ENCODE data around the gene SPTAN1.
A peak's percentile ranks its signal among the peaks of the same experiment; 100 is the strongest.
"Not testable (repeated sequence)": the region's sequence is repeated elsewhere in the genome, so short reads cannot be mapped to it uniquely, and the experiment has no call there.

The SPTAN1 gene

GRCh38 chr9:128552153-128552743 lies at the start of gene SPTAN1:
Gene SPTAN1 (plus strand): TSS chr9:128552587. CDS start chr9:128566741, 14,154 bp downstream.
- peaks cover 58% of the 10 kb centered on the region for H3K4me1 ChIP-seq
- H3K9ac ChIP-seq = peak within 1 kb of the TSS; percentile 94
- peak within 1 kb of the TSS; percentile 91 for H3K4me2 ChIP-seq
- H3K36me3 ChIP-seq = no peaks in the 10 kb centered on the region
- no peaks in the 10 kb centered on the region for H3K9me3 ChIP-seq
- peak within 1 kb of the TSS; percentile 90 for H3K27ac ChIP-seq
- peak within 1 kb of the TSS; percentile 98 for H3K4me3 ChIP-seq
- no peak for TF ChIP-seq Cebpa-rat (IDR thresholded peaks at IDR 0.05)
- peaks cover 47% of the 10 kb centered on the region for H4K20me1 ChIP-seq
- no peaks in the 10 kb centered on the region for H3K27me3 ChIP-seq

GRCh38 chr9:128503415-128503825 lies 49.0 kb upstream of the SPTAN1 start:
- peaks cover 12% of the 10 kb centered on the region for H4K20me1 ChIP-seq
- peaks cover 26% of the 10 kb centered on the region for H3K4me1 ChIP-seq
- H3K9me3 ChIP-seq, H3K4me3 ChIP-seq, H3K27me3 ChIP-seq, H3K27ac ChIP-seq, H3K9ac ChIP-seq: not testable (repeated sequence)
- peak overlapping the region; percentile 94 for H3K4me2 ChIP-seq
- peaks cover 63% of the 10 kb centered on the region for H3K36me3 ChIP-seq

GRCh38 chr9:128503870-128504269 lies 48.5 kb upstream of the SPTAN1 start:
- H3K27me3 ChIP-seq = no peaks in the 10 kb centered on the region
- peak overlapping the region; percentile 89; the same call in 1 of the 2 replicates for H3K9ac ChIP-seq
- no peaks in the 10 kb centered on the region for H3K9me3 ChIP-seq
- peak overlapping the region; percentile 20; the same call in 1 of the 2 replicates for H3K27ac ChIP-seq
- peaks cover 12% of the 10 kb centered on the region for H4K20me1 ChIP-seq
- peak overlapping the region; percentile 87 for H3K4me3 ChIP-seq
- TF ChIP-seq Cebpa-rat (IDR thresholded peaks at IDR 0.05) = no peak
- H3K36me3 ChIP-seq = peaks cover 63% of the 10 kb centered on the region
- peaks cover 26% of the 10 kb centered on the region for H3K4me1 ChIP-seq
- peak overlapping the region; percentile 94 for H3K4me2 ChIP-seq

- H3K4me3 ChIP-seq = peak within 1 kb of the TSS; percentile 87
- H3K36me3 ChIP-seq = peaks cover 63% of the 10 kb centered on the region
- no peak for TF ChIP-seq Cebpa-rat (IDR thresholded peaks at IDR 0.05)
- peak within 1 kb of the TSS; percentile 89 for H3K9ac ChIP-seq
- H3K27ac ChIP-seq = peak within 1 kb of the TSS; percentile 81
- H3K4me1 ChIP-seq = peaks cover 26% of the 10 kb centered on the region
- no peaks in the 10 kb centered on the region for H3K9me3 ChIP-seq
- peaks cover 12% of the 10 kb centered on the region for H4K20me1 ChIP-seq
- H3K27me3 ChIP-seq = no peaks in the 10 kb centered on the region
- H3K4me2 ChIP-seq = peak within 1 kb of the TSS; percentile 94
Observed at GRCh38 chr9:128504485-128505413, 47.6 kb upstream of the SPTAN1 start, which contains the start of gene GLE1. Gene GLE1 (plus strand): TSS chr9:128504719. CDS start chr9:128504806, 87 bp downstream.

- TF ChIP-seq Cebpa-rat (IDR thresholded peaks at IDR 0.05) = no peak
- Histone ChIP-seq H3K4me2 (peak overlapping the region; percentile 94), H3K4me1 (peaks cover 26% of the 10 kb centered on the region), H3K4me3 (peak overlapping the region; percentile 87), H3K27ac (peak overlapping the region; percentile 81; the same call in 1 of the 2 replicates), H3K27me3 (no peaks in the 10 kb centered on the region), H3K9me3 (peaks cover 4% of the 10 kb centered on the region; the same call in 1 of the 2 replicates), H4K20me1 (peaks cover 12% of the 10 kb centered on the region), H3K36me3 (peaks cover 63% of the 10 kb centered on the region), H3K9ac (peak overlapping the region; percentile 89)
Observed at GRCh38 chr9:128505414-128505765, 47.0 kb upstream of the SPTAN1 start.

- 0 out of 2 replicates have a peak overlapping the region, but pooled peaks have one; percentile 89 for H3K9ac ChIP-seq
- not testable (repeated sequence) for H3K27me3 ChIP-seq, H3K27ac ChIP-seq, H3K9me3 ChIP-seq
- H3K36me3 ChIP-seq = peaks cover 63% of the 10 kb centered on the region
- peaks cover 12% of the 10 kb centered on the region for H4K20me1 ChIP-seq
- peaks cover 29% of the 10 kb centered on the region for H3K4me1 ChIP-seq
- H3K4me3 ChIP-seq = peak overlapping the region; percentile 87
- peak overlapping the region; percentile 94 for H3K4me2 ChIP-seq
Observed at GRCh38 chr9:128505906-128506305, 46.5 kb upstream of the SPTAN1 start.

- H3K36me3 ChIP-seq = peaks cover 83% of the 10 kb centered on the region
- H3K4me1 ChIP-seq = peaks cover 24% of the 10 kb centered on the region
- H3K27ac ChIP-seq = peak overlapping the region; percentile 73
- no peaks in the 10 kb centered on the region for H3K27me3 ChIP-seq
- H3K9me3 ChIP-seq = peaks cover 6% of the 10 kb centered on the region
- TF ChIP-seq Cebpa-rat (IDR thresholded peaks at IDR 0.05) = no peak
- H3K9ac ChIP-seq = no peak overlapping the region
- no peaks in the 10 kb centered on the region for H4K20me1 ChIP-seq
- peak overlapping the region; percentile 84 for H3K4me2 ChIP-seq
- H3K4me3 ChIP-seq = no peak overlapping the region
Observed at GRCh38 chr9:128512820-128513219, 39.6 kb upstream of the SPTAN1 start.

GRCh38 chr9:128521956-128522355 lies 30.4 kb upstream of the SPTAN1 start:
- Histone ChIP-seq H4K20me1 (no peaks in the 10 kb centered on the region), H3K4me3 (no peak overlapping the region), H3K36me3 (peaks cover 88% of the 10 kb centered on the region), H3K27ac (peak overlapping the region; percentile 56), H3K4me2 (peak overlapping the region; percentile 60; the same call in 1 of the 2 replicates), H3K9me3 (peaks cover 20% of the 10 kb centered on the region), H3K27me3 (no peaks in the 10 kb centered on the region), H3K4me1 (peaks cover 37% of the 10 kb centered on the region), H3K9ac (no peak overlapping the region)
- no peak for TF ChIP-seq Cebpa-rat (IDR thresholded peaks at IDR 0.05)

- peak overlapping the region; percentile 56 for H3K27ac ChIP-seq
- peaks cover 87% of the 10 kb centered on the region for H3K36me3 ChIP-seq
- H3K4me1 ChIP-seq = peaks cover 40% of the 10 kb centered on the region
- peak overlapping the region; percentile 39; the same call in 1 of the 2 replicates for H3K9ac ChIP-seq
- H4K20me1 ChIP-seq = no peaks in the 10 kb centered on the region
- H3K9me3 ChIP-seq = peaks cover 13% of the 10 kb centered on the region
- H3K27me3 ChIP-seq = no peaks in the 10 kb centered on the region
- H3K4me2 ChIP-seq = peak overlapping the region; percentile 60
- TF ChIP-seq Cebpa-rat (IDR thresholded peaks at IDR 0.05) = no peak
- H3K4me3 ChIP-seq = no peak overlapping the region
Observed at GRCh38 chr9:128523199-128523925, 29.0 kb upstream of the SPTAN1 start.
